Measurements from ENCODE around the gene CTPS2. TPM values are rescaled to one million over a fixed set of nuclear protein-coding genes. Genes with fewer than 3 reads are reported as not detected.

Gene CTPS2
- total RNA-seq, 4 donors from 2014 or later: 5.4 to 14.7 (median 7.5) TPM

GRCh38 chrX:16653424-16653823, 59.0 kb downstream of the CTPS2 start:
- TF ChIP-seq, protein P1, sequence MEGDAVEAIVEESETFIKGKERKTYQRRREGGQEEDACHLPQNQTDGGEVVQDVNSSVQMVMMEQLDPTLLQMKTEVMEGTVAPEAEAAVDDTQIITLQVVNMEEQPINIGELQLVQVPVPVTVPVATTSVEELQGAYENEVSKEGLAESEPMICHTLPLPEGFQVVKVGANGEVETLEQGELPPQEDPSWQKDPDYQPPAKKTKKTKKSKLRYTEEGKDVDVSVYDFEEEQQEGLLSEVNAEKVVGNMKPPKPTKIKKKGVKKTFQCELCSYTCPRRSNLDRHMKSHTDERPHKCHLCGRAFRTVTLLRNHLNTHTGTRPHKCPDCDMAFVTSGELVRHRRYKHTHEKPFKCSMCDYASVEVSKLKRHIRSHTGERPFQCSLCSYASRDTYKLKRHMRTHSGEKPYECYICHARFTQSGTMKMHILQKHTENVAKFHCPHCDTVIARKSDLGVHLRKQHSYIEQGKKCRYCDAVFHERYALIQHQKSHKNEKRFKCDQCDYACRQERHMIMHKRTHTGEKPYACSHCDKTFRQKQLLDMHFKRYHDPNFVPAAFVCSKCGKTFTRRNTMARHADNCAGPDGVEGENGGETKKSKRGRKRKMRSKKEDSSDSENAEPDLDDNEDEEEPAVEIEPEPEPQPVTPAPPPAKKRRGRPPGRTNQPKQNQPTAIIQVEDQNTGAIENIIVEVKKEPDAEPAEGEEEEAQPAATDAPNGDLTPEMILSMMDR (IDR thresholded peaks at IDR 0.05): no peak
- DNase-seq (ENCODE audit: low spot score) (no peak), ATAC-seq (ENCODE audit: low FRiP score) (no peak)

DNA sequence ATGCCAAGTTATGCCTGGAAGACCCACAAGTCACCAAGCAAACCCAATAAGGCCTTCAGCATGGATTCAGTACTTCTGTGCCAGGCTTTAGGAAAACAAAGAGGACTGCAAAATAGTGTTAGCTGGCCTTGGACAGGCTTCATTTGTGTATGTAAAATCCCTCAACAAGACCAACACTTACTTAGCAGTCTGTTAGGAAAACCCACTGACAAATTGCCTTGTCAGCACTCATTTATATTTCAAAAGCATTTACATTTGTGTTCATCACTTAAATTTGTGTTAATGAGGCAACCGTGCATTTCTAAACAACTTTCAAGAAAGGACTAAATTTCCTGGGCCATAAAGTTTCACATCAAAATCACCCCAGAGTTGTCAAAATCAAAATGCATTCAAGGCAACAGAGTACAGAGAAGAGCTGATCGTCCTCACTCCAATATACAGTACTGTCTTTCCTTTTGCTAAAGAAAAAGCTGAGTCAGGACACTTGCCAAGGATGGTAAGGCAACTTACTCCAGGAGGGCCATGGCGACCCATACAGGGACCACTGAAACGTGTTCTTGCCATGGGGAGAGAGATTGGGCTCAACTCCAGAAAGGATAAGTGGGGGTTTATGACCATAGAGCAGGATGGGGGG, 61.0 kb downstream of the CTPS2 start:
- TF ChIP-seq, protein P1 (IDR thresholded peaks at IDR 0.05): no peak
- no peak for DNase-seq (ENCODE audit: low spot score)
- ATAC-seq (ENCODE audit: low FRiP score): no peak

GRCh38 chrX:16649858-16650257, 62.6 kb downstream of the CTPS2 start, which contains the start of gene S100G:
Gene S100G, plus strand, starts transcription at chrX:16650158. Its CDS starts 849 bp downstream, at chrX:16651007.
- ATAC-seq (ENCODE audit: low FRiP score): no peak
- TF ChIP-seq, protein P1 (IDR thresholded peaks at IDR 0.05): no peak
- no peak for DNase-seq (ENCODE audit: low spot score)

DNA sequence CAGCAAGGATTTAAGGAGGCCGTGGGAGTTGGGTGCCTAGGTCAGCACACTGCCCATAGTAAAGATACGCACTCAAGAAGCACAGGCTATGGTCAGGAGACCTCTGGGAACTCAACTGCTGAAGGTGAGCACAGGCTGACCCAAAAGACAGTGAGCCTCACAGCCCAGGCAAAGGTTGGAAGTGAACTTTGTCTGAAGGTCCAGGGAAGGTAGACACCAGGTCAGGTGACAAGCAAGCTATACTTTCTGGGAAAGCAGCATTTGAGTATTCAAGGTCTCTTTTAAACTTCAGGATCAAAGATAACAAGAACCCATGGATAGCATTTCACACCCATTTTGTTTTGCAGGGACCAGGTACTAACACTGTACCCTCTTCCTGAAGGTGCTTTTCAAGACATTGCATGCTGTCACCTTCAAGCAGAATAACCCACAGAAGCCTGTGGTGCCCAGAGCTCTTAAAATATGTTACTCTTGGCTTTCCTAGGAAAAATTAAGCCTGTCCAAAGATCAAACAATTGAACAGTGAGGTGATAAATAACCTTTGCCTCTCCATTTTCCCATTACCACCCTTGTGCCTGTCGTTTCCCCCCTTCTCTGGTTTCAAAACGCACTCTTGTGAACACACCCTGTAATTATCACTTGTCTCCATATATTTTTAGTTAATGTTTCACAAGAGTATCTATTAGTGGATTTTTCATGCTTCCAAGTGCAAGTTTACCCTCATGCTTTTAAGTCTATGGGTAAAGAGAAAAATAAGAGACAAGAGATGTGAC, 65.9 kb downstream of the CTPS2 start:
- no peak for DNase-seq (ENCODE audit: low spot score)
- ATAC-seq (ENCODE audit: low FRiP score): no peak
- TF ChIP-seq, protein P1 (IDR thresholded peaks at IDR 0.05): no peak

GRCh38 chrX:16643176-16643575, 69.3 kb downstream of the CTPS2 start:
- ATAC-seq (ENCODE audit: low FRiP score) (no peak), DNase-seq (ENCODE audit: low spot score) (no peak)
- TF ChIP-seq, protein P1 (IDR thresholded peaks at IDR 0.05): no peak

- DNase-seq (ENCODE audit: low spot score) (no peak), ATAC-seq (ENCODE audit: low FRiP score) (no peak)
- TF ChIP-seq, protein P1 (IDR thresholded peaks at IDR 0.05): no peak
Observed at GRCh38 chrX:16640823-16641222, 71.6 kb downstream of the CTPS2 start.
